Lower leg skin (tissue), 4 donors: Measurements from ENCODE around the gene PDE8B. TPM values are rescaled to one million over a fixed set of nuclear protein-coding genes. Genes with fewer than 3 reads are reported as not detected.
"Not testable (repeated sequence)": the region's sequence is repeated elsewhere in the genome, so short reads cannot be mapped to it uniquely, and the experiment has no call there.

Source experiments
- DNase-seq, 2 donors: peaks; one replicate each; pipeline ENCODE4 v3.0.0-alpha.2; 2019; ENCODE audit warnings: low spot score in 2 of 2
- H3K4me3 ChIP-seq: fragments of 200-600 bp; sonication (generic); 2 replicates; pipeline ENCODE4 v1.5.1; 2017; ENCODE audit warnings: mild to moderate bottlenecking, low read depth; ENCODE audit not compliant: poor library complexity, severe bottlenecking
- POLR2A ChIP-seq, 2 donors: fragments of 450-650 bp; IDR thresholded peaks; one replicate each; pipeline ENCODE4 v1.6.1; 2016 to 2017; ENCODE audit warnings: antibody characterized with exemption in 2 of 2, mild to moderate bottlenecking in 1 of 2, moderate library complexity in 1 of 2
- WGBS, 2 donors: methylation state at CpG; one replicate each; pipeline ENCODE4 v1.1.5; 2018; 5-methylcytosine and 5-hydroxymethylcytosine counted together
- intact Hi-C: fragments of 100-400 bp; cut with DNase I; formaldehyde crosslinking; loops from one replicate; pipeline ENCODE4 v1.15.0; 2023; ENCODE audit warnings: low total_unique reads
- total RNA-seq, 4 donors: library from RNA; depleted of rRNA; stranded (reverse); fragments of >200 nt; gene quantifications; one replicate each; pipeline ENCODE4 v1.1.0, GENCODE V29; 2016
- TF ChIP-seq, protein P1 (sequence below), 3 donors: fragments of 450-650 bp; IDR thresholded peaks; one replicate each; pipeline ENCODE4 v1.5.1; 2016; ENCODE audit warnings: antibody characterized with exemption in 3 of 3, mild to moderate bottlenecking in 3 of 3, moderate library complexity in 2 of 3

The PDE8B gene
- total RNA-seq, 4 donors from 2014 or later: 2.3 to 4.5 (median 2.6) TPM

DNA sequence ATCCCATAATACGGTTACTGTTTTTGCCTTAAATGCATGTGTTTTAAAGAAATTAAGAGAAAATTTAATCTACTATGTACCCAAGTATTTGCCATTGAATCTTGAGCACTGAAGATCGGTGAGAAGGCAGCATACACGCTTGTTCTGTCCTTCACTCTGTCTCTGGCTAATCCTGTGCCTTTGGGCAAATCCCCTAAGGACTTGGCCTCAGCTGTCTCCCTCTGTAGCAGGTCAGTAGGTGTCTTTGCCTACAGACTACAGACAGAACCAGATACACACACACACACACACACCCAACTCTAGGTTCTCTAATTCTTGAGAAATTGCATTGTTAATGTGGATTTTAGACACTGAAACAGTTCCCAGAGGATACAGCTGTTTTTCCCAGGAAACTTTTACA, 164.2 kb downstream of the PDE8B start:
- H3K4me3 ChIP-seq: no peak overlapping the region
- no peak for TF ChIP-seq POLR2A (IDR thresholded peaks at IDR 0.05)
- TF ChIP-seq, protein P1, sequence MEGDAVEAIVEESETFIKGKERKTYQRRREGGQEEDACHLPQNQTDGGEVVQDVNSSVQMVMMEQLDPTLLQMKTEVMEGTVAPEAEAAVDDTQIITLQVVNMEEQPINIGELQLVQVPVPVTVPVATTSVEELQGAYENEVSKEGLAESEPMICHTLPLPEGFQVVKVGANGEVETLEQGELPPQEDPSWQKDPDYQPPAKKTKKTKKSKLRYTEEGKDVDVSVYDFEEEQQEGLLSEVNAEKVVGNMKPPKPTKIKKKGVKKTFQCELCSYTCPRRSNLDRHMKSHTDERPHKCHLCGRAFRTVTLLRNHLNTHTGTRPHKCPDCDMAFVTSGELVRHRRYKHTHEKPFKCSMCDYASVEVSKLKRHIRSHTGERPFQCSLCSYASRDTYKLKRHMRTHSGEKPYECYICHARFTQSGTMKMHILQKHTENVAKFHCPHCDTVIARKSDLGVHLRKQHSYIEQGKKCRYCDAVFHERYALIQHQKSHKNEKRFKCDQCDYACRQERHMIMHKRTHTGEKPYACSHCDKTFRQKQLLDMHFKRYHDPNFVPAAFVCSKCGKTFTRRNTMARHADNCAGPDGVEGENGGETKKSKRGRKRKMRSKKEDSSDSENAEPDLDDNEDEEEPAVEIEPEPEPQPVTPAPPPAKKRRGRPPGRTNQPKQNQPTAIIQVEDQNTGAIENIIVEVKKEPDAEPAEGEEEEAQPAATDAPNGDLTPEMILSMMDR (IDR thresholded peaks at IDR 0.05): no peak
- intact Hi-C loops: no loop called here
- no peak for DNase-seq
- 93 to 96% methylated on average over 3 of the region's 3 CpGs for WGBS, 2 donors

DNA sequence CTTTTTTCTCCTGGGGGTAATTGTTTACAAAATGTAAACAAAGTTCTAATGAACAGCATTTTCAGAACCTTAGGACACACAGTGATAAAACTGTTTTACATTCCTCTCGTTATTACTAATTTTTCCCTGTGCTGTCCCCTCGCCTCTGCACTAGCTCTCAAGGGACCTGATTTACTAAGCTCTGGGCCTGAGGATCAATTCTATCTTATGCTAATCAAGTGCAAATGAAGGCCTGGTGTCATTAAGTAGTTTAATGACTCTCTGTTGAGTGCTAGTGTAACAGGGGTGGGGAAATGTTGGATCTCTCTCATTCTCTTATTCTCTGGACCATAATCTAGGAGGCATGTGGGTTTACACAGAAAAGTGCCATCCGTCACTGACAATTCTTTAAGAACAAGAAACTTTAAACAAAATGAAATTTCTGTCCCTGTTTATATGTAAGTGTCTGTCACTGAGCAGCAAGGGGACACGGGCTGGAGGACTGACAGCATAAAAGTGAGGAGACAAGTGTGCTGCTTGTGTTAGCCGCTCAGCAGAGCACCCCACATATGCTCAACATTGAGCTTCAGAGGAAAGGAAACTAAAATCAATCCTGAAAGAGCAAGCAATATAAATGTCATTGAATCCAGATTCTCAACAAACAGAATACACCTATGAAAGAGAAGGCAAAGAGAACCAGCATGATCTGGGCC, 166.3 kb downstream of the PDE8B start:
- TF ChIP-seq POLR2A (IDR thresholded peaks at IDR 0.05): no peak
- TF ChIP-seq, protein P1 (IDR thresholded peaks at IDR 0.05): no peak
- DNase-seq: no peak
- 68 to 96% methylated on average over 5 of the region's 5 CpGs for WGBS, 2 donors
- H3K4me3 ChIP-seq: no peak overlapping the region
- intact Hi-C loops: loop anchor here (1.0 kb wide), 1 partner anchor 50 kb away; no protein-coding TSS in a partner anchor

DNA sequence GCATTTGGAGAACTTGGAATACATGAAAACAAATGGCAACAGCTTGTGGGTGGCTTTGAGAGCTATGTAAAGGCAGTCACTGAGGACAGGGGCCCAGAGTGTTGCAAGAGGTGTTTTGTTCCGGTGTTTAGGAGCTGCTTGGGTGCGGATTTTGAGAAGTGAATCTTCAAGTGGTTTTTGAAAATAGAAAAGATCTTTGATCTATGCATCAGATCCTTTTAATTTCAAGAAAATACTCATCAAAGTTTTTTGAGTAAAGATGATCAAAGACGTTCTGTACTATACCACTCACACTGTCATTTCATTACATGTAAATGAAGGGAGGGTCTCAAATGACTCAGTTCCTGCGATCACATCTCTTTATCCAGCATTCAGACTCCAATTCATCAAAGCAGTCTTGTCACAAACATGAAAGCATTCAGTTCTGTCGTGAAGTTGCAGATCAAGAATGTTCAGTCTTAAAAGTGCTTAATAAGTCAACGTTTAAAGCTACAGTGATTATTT, 169.1 kb downstream of the PDE8B start:
- DNase-seq: no peak
- WGBS, 2 donors: 34 to 37% methylated on average over 6 of the region's 6 CpGs
- no peak for TF ChIP-seq POLR2A (IDR thresholded peaks at IDR 0.05)
- TF ChIP-seq, protein P1 (IDR thresholded peaks at IDR 0.05): no peak
- intact Hi-C loops: no loop called here
- no peak overlapping the region for H3K4me3 ChIP-seq

DNA sequence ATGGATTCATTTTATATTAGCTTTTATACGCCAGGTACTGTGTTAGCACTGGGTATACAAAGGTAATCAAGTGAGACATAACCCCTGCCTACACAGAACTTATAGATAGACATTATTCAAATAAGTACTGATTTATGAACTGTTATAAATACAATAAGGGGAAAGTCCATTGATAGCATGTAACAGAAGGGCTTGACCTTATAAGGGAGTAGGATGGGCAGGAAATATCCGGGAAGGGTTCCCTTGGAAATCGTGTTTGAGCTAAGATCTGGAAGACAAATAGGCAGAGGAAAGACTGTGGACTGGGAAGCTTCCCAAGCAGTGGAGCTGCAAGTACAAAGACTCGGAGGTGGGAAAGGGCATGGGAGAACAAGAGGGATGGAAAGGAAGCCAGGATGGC, 170.2 kb downstream of the PDE8B start:
- H3K4me3 ChIP-seq: no peak overlapping the region
- no peak for DNase-seq
- WGBS, 2 donors: 60 to 61% methylated on average over 4 of the region's 4 CpGs
- TF ChIP-seq, protein P1 (IDR thresholded peaks at IDR 0.05): no peak
- no peak for TF ChIP-seq POLR2A (IDR thresholded peaks at IDR 0.05)
- intact Hi-C loops: no loop called here

DNA sequence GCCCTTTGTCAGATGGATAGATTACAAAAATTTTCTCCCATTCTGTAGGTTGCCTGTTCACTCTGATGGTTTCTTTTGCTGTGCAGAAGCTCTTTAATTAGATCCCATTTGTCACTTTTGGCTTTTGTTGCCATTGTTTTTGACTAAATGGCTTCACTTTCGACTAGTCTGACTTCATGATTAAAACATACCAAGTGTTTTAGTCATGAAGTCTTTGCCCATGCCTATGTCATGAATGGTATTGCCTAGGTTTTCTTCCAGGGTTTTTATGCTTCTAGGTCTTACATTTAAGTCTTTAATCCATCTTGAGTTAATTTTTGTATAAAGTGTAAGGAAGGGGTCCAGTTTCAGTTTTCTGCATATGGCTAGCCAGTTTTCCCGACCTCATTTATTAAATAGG, 172.9 kb downstream of the PDE8B start:
- intact Hi-C loops, H3K4me3 ChIP-seq, DNase-seq: not testable (repeated sequence)
- 80 to 85% methylated on average over 2 of the region's 2 CpGs for WGBS, 2 donors

DNA sequence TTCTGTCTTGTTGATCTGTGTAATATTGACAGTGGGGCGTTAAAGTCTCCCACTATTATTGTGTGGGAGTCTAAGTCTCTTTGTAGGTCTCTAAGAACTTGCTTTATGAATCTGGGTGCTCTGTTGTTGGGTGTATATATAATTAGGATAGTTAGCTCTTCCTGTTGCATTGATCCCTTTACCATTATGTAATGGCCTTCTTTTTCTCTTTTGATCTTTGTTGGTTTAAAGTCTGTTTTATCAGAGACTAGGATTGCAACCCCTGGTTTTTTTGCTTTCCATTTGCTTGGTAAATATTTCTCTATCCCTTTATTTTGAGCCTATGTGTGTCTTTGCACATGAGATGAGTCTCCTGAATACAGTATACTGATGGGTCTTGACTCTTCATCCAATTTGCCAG, 175.9 kb downstream of the PDE8B start:
- DNase-seq, intact Hi-C loops, H3K4me3 ChIP-seq: not testable (repeated sequence)
- 93 to 96% methylated on average over 1 of the region's 1 CpG for WGBS, 2 donors

DNA sequence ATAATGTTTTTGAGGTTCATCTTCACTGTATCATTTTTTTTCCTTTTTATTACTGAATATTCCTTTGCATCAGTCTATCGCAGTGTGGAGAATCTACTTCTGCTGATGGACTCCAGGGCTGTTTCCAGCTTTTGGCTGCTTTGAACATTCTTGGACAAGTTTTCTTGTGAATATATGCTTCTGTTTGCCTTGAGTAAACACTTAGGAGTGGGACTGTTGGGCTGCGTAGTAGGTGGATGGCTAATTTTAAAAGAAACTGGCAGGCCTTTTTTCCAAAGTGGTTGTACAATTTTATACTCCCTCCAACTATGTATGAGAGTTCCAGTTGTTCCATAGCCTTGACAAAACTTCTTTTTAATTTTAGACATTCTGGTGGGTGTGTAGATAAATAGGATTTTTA, 179.3 kb downstream of the PDE8B start:
- WGBS, 2 donors: 81 to 90% methylated on average over 2 of the region's 2 CpGs
- no peak for TF ChIP-seq POLR2A (IDR thresholded peaks at IDR 0.05)
- TF ChIP-seq, protein P1 (IDR thresholded peaks at IDR 0.05): no peak

More for the DNA sequence above, 179.3 kb downstream of the PDE8B start:
- no peak for DNase-seq
- no peak overlapping the region for H3K4me3 ChIP-seq
- intact Hi-C loops: no loop called here
